ENCODE data around the gene NECAB3.

Gene NECAB3

GRCh38 chr20:33670715-33671499 is 3.3 kb downstream of the NECAB3 start:
- TF ChIP-seq ZNF274 (IDR thresholded peaks at IDR 0.05; ENCODE audit: low read depth, low read length) (no peak), SUZ12 (IDR thresholded peaks at IDR 0.05; ENCODE audit: extremely low read depth, insufficient read depth, insufficient read length) (no peak), YY1 (IDR thresholded peaks at IDR 0.05; ENCODE audit: insufficient read depth, insufficient read length) (no peak)
- Histone ChIP-seq H3K4me1 (ENCODE audit: insufficient read depth, insufficient read length) (peaks cover 28% of the 10 kb centered on the region), H3K27me3 (ENCODE audit: insufficient read depth, insufficient read length) (no peaks in the 10 kb centered on the region), H3K36me3 (ENCODE audit: insufficient read depth, insufficient read length, low read length) (peaks cover 49% of the 10 kb centered on the region), H3K9me3 (ENCODE audit: insufficient read depth, low read length) (no peaks in the 10 kb centered on the region), H3K4me3 (ENCODE audit: insufficient read length, low read depth) (no peak overlapping the region), H3K9ac (ENCODE audit: insufficient read length, low read depth) (peak overlapping the region; percentile 12)
- DNase-seq (ENCODE audit: low read depth, low spot score), result no peak

- no peaks in the 10 kb centered on the region for H3K27me3 ChIP-seq (ENCODE audit: insufficient read depth, insufficient read length)
- no peaks in the 10 kb centered on the region for H3K9me3 ChIP-seq (ENCODE audit: insufficient read depth, low read length)
- H3K4me3 ChIP-seq (ENCODE audit: insufficient read length, low read depth), result no peak overlapping the region
- peaks cover 49% of the 10 kb centered on the region for H3K36me3 ChIP-seq (ENCODE audit: insufficient read depth, insufficient read length, low read length)
- no peak for TF ChIP-seq ZNF274 (IDR thresholded peaks at IDR 0.05; ENCODE audit: low read depth, low read length)
- TF ChIP-seq YY1 (IDR thresholded peaks at IDR 0.05; ENCODE audit: insufficient read depth, insufficient read length), result no peak
- no peak for TF ChIP-seq SUZ12 (IDR thresholded peaks at IDR 0.05; ENCODE audit: extremely low read depth, insufficient read depth, insufficient read length)
- H3K4me1 ChIP-seq (ENCODE audit: insufficient read depth, insufficient read length), result peaks cover 23% of the 10 kb centered on the region
- H3K9ac ChIP-seq (ENCODE audit: insufficient read length, low read depth), result no peak overlapping the region
- DNase-seq (ENCODE audit: low read depth, low spot score), result no peak
Observed at GRCh38 chr20:33669873-33670640, 4.2 kb downstream of the NECAB3 start.

DNA sequence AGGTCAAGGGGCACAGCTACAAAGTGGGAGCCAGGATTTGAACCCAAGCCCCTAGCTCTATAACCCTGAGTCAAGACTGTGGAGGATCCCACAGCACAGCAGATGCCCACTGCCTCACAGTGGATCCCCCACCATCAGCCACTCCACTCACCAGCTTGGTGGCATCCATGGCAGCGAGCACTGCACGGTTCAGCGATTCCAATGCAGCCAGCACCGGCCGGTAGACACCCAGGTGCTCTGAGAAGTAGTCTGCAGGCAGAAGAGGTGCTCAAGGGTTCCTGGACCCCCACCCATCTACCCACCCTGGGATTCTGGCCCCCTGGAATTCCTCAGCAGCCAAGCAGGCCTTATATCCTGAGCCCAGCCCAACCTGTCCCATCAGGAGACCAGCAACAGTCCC is 5.0 kb downstream of the NECAB3 start:
- DNase-seq (ENCODE audit: low read depth, low spot score), result no peak
- Histone ChIP-seq H3K9me3 (ENCODE audit: insufficient read depth, low read length) (no peaks in the 10 kb centered on the region), H3K9ac (ENCODE audit: insufficient read length, low read depth) (no peak overlapping the region), H3K4me1 (ENCODE audit: insufficient read depth, insufficient read length) (peaks cover 26% of the 10 kb centered on the region), H3K27me3 (ENCODE audit: insufficient read depth, insufficient read length) (no peaks in the 10 kb centered on the region), H3K4me3 (ENCODE audit: insufficient read length, low read depth) (no peak overlapping the region), H3K36me3 (ENCODE audit: insufficient read depth, insufficient read length, low read length) (peaks cover 51% of the 10 kb centered on the region)
- no peak for TF ChIP-seq ZNF274 (IDR thresholded peaks at IDR 0.05; ENCODE audit: low read depth, low read length)
- TF ChIP-seq YY1 (IDR thresholded peaks at IDR 0.05; ENCODE audit: insufficient read depth, insufficient read length), result no peak
- TF ChIP-seq SUZ12 (IDR thresholded peaks at IDR 0.05; ENCODE audit: extremely low read depth, insufficient read depth, insufficient read length), result no peak

DNA sequence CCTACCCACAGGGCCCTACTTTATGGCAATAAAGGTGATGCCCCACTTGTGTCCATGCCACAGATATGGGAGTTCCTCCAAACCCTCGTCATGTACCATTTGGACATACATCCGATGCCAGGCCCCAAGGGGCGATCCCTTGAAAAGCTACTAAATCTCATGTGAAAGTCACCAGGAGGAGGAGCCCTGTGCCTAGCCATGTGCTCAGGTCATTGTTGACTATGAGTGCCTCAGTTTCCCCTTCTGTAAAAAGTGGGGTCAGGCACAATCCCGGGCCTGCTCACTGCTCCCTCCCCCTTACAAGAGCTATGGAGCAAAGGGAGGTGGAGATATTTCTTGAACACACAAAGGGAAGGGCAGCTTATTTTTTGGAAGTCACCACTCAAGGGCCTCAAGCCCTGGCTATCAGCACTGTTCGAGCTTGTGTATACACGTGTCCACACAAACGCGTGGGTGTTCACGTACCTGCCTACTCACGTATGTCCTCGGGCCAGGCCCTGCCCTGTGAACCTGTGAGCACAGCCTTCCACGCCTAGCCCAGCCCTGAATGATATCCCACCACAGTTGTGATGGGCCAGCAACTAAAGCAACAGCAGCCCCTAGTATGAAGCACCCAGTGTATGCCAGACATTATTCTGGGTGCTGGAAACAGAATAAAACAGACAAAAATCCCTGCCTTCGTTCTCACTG is 5.6 kb downstream of the NECAB3 start:
- no peak for DNase-seq (ENCODE audit: low read depth, low spot score)
- no peaks in the 10 kb centered on the region for H3K9me3 ChIP-seq (ENCODE audit: insufficient read depth, low read length)
- H3K4me1 ChIP-seq (ENCODE audit: insufficient read depth, insufficient read length), result peaks cover 29% of the 10 kb centered on the region
- H3K27me3 ChIP-seq (ENCODE audit: insufficient read depth, insufficient read length), result no peaks in the 10 kb centered on the region
- H3K4me3 ChIP-seq (ENCODE audit: insufficient read length, low read depth), result no peak overlapping the region
- no peak for TF ChIP-seq SUZ12 (IDR thresholded peaks at IDR 0.05; ENCODE audit: extremely low read depth, insufficient read depth, insufficient read length)
- no peak for TF ChIP-seq YY1 (IDR thresholded peaks at IDR 0.05; ENCODE audit: insufficient read depth, insufficient read length)
- TF ChIP-seq ZNF274 (IDR thresholded peaks at IDR 0.05; ENCODE audit: low read depth, low read length), result no peak
- peak overlapping the region; percentile 94 for H3K9ac ChIP-seq (ENCODE audit: insufficient read length, low read depth)
- peaks cover 51% of the 10 kb centered on the region for H3K36me3 ChIP-seq (ENCODE audit: insufficient read depth, insufficient read length, low read length)

DNA sequence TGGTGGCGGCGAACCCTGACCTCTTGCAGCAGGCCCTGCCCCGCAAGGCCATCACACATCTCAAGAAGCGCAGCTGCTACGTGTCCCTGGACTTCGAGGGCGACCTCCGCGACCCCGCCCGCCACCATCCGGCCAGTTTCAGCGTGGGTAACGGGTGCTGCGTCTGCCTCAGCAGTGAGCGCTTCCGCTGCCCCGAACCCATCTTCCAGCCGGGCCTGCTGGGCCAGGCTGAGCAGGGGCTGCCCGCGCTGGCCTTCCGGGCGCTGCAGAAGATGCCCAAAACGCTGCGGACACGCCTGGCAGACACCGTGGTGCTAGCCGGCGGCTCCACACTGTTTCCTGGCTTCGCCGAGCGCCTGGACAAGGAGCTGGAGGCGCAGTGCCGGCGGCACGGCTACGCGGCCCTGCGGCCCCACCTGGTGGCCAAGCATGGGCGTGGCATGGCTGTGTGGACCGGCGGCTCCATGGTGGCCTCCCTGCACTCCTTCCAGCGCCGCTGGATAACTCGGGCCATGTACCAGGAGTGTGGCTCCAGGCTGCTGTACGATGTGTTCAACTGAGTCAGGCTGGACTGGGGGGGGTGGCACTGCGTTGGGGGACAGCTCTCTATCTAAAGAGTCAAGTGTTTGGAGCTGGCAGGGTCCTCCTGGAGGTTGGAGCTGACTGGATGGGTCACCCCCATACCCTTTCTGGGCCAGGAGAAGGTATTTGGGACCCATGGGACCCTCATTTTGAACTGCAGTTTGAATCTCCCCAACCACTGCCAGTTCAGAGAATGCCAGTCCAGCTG is 6.4 kb downstream of the NECAB3 start:
- Histone ChIP-seq H3K36me3 (ENCODE audit: insufficient read depth, insufficient read length, low read length) (peaks cover 51% of the 10 kb centered on the region), H3K9me3 (ENCODE audit: insufficient read depth, low read length) (no peaks in the 10 kb centered on the region), H3K4me1 (ENCODE audit: insufficient read depth, insufficient read length) (peaks cover 28% of the 10 kb centered on the region), H3K4me3 (ENCODE audit: insufficient read length, low read depth) (peak overlapping the region; percentile 74), H3K9ac (ENCODE audit: insufficient read length, low read depth) (peak overlapping the region; percentile 94), H3K27me3 (ENCODE audit: insufficient read depth, insufficient read length) (no peaks in the 10 kb centered on the region)
- no peak for TF ChIP-seq ZNF274 (IDR thresholded peaks at IDR 0.05; ENCODE audit: low read depth, low read length)
- no peak for TF ChIP-seq YY1 (IDR thresholded peaks at IDR 0.05; ENCODE audit: insufficient read depth, insufficient read length)
- TF ChIP-seq SUZ12 (IDR thresholded peaks at IDR 0.05; ENCODE audit: extremely low read depth, insufficient read depth, insufficient read length), result no peak
- peak; percentile 81 for DNase-seq (ENCODE audit: low read depth, low spot score)

DNA sequence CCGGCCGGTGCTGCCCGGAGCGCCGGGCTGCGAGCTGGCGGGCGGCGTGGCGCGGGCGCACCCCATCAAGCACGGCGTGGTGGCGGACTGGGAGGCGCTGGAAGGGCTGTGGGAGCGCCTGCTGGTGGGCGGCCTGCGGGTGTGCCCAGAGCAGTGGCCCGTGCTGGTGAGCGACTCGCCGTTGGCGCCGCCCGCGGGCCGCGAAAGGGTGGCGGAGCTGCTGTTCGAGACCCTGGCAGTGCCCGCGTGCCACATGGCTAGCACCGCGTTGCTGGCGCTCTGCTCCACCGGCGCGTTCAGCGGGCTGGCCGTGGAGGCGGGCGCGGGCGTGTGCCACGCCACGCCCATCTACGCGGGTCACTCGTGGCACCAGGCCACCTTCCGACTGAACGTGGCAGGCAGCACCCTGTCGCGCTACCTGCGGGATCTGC is 7.0 kb downstream of the NECAB3 start:
- Histone ChIP-seq H3K4me3 (ENCODE audit: insufficient read length, low read depth) (peak overlapping the region; percentile 74), H3K9ac (ENCODE audit: insufficient read length, low read depth) (peak overlapping the region; percentile 94), H3K4me1 (ENCODE audit: insufficient read depth, insufficient read length) (peaks cover 27% of the 10 kb centered on the region), H3K36me3 (ENCODE audit: insufficient read depth, insufficient read length, low read length) (peaks cover 46% of the 10 kb centered on the region), H3K9me3 (ENCODE audit: insufficient read depth, low read length) (no peaks in the 10 kb centered on the region), H3K27me3 (ENCODE audit: insufficient read depth, insufficient read length) (no peaks in the 10 kb centered on the region)
- DNase-seq (ENCODE audit: low read depth, low spot score), result no peak
- no peak for TF ChIP-seq SUZ12 (IDR thresholded peaks at IDR 0.05; ENCODE audit: extremely low read depth, insufficient read depth, insufficient read length)
- no peak for TF ChIP-seq ZNF274 (IDR thresholded peaks at IDR 0.05; ENCODE audit: low read depth, low read length)
- no peak for TF ChIP-seq YY1 (IDR thresholded peaks at IDR 0.05; ENCODE audit: insufficient read depth, insufficient read length)
